CD14-positive monocyte (primary cell): ENCODE data around the gene VPS37B. TPM values are rescaled to one million over a fixed set of nuclear protein-coding genes. Genes with fewer than 3 reads are reported as not detected.

Source experiments
- DNase-seq, 3 donors: peaks; one replicate each; pipeline ENCODE4 v3.0.0-alpha.2; 2011 to 2022
- H2AFZ ChIP-seq: 2 replicates; pipeline ENCODE4 v1.6.0; 2012; ENCODE audit warnings: mild to moderate bottlenecking, low read depth, low read length, inconsistent platforms; ENCODE audit not compliant: insufficient read depth, poor library complexity, severe bottlenecking
- H3K27ac ChIP-seq, 2 donors: 1 replicate in 1 of 2; 2 replicates in 1 of 2; pipeline ENCODE4 v1.5.1; 2012 to 2013; ENCODE audit warnings: low read length in 2 of 2, control low read depth in 1 of 2, inconsistent platforms in 1 of 2, low read depth in 1 of 2, mild to moderate bottlenecking in 1 of 2
- H3K27me3 ChIP-seq, 2 donors: one replicate each; pipeline versions ENCODE4 v1.6.0 to v1.6.1; 2011 to 2013; ENCODE audit warnings: low read length in 2 of 2; ENCODE audit not compliant: control insufficient read depth in 2 of 2, insufficient read depth in 2 of 2
- H3K36me3 ChIP-seq, 2 donors: replicated peaks in 1 of 2; 1 replicate in 1 of 2; 2 replicates in 1 of 2; pipeline versions ENCODE4 v1.5.1 to v1.6.1; 2012 to 2013; ENCODE audit warnings: low read length in 2 of 2, control low read depth in 1 of 2, inconsistent platforms in 1 of 2, mild to moderate bottlenecking in 1 of 2; ENCODE audit not compliant: insufficient read depth in 2 of 2, control insufficient read depth in 1 of 2
- H3K4me1 ChIP-seq, 2 donors: 1 replicate in 1 of 2; 2 replicates in 1 of 2; pipeline versions ENCODE4 v1.5.1 to v1.6.1; 2012 to 2013; ENCODE audit warnings: low read length in 2 of 2, control low read depth in 1 of 2, inconsistent platforms in 1 of 2, mild to moderate bottlenecking in 1 of 2, moderate library complexity in 1 of 2; ENCODE audit not compliant: insufficient read depth in 2 of 2, control insufficient read depth in 1 of 2
- H3K4me2 ChIP-seq: replicated peaks from 2 replicates; pipeline ENCODE3; 2012; ENCODE audit warnings: low read length, moderate library complexity, mild to moderate bottlenecking; ENCODE audit not compliant: poor library complexity, severe bottlenecking; ENCODE audit errors: extremely low read depth
- H3K4me3 ChIP-seq, 3 experiments: fragments of 200-600 bp in 1 of 3; sonication (generic) in 1 of 3; replicated peaks in 1 of 3; 1 replicate in 2 of 3; 2 replicates in 1 of 3; pipeline ENCODE4 v1.5.1; 2011 to 2013; ENCODE audit warnings: low read length in 3 of 3, mild to moderate bottlenecking in 3 of 3, control low read depth in 2 of 3, low read depth in 2 of 3, inconsistent platforms in 1 of 3, moderate library complexity in 1 of 3
- H3K79me2 ChIP-seq: 2 replicates; pipeline ENCODE4 v1.6.0; 2012; ENCODE audit warnings: mild to moderate bottlenecking, control low read depth, inconsistent platforms, low read length, moderate library complexity; ENCODE audit not compliant: insufficient read depth
- H3K9ac ChIP-seq: 2 replicates; pipeline ENCODE4 v1.6.0; 2017; ENCODE audit warnings: low read length, mild to moderate bottlenecking; ENCODE audit not compliant: insufficient read depth, poor library complexity, severe bottlenecking
- H3K9me3 ChIP-seq, 2 donors: replicated peaks in 1 of 2; 1 replicate in 1 of 2; 2 replicates in 1 of 2; pipeline versions ENCODE4 v1.5.1 to v1.6.1; 2012 to 2013; ENCODE audit warnings: low read length in 2 of 2, control low read depth in 1 of 2; ENCODE audit not compliant: control insufficient read depth in 1 of 2, insufficient read depth in 1 of 2
- H4K20me1 ChIP-seq: 2 replicates; pipeline ENCODE4 v1.6.0; 2012; ENCODE audit warnings: mild to moderate bottlenecking, low read length, control low read depth, moderate library complexity; ENCODE audit not compliant: insufficient read depth
- H3K27ac Mint-ChIP-seq, 7 donors: one replicate each; pipeline ENCODE4 v1.8.0; 2020; ENCODE audit warnings: mild to moderate bottlenecking in 7 of 7, mixed read lengths in 7 of 7, moderate library complexity in 6 of 7, inconsistent platforms in 2 of 7
- H3K27me3 Mint-ChIP-seq, 3 donors: one replicate each; pipeline ENCODE4 v1.8.0; 2021 to 2022; ENCODE audit warnings: low read depth in 3 of 3, mild to moderate bottlenecking in 3 of 3, mixed read lengths in 3 of 3, moderate library complexity in 3 of 3, inconsistent platforms in 1 of 3
- H3K36me3 Mint-ChIP-seq, 2 donors: one replicate each; pipeline ENCODE4 v1.8.0; 2020; ENCODE audit warnings: mixed read lengths in 2 of 2, inconsistent platforms in 1 of 2, mild to moderate bottlenecking in 1 of 2
- H3K4me1 Mint-ChIP-seq: one replicate; pipeline ENCODE4 v1.8.0; 2020; ENCODE audit warnings: mild to moderate bottlenecking, mixed read lengths
- H3K4me3 Mint-ChIP-seq, 2 donors: one replicate each; pipeline ENCODE4 v1.8.0; 2020; ENCODE audit warnings: mild to moderate bottlenecking in 2 of 2, mixed read lengths in 2 of 2, moderate library complexity in 1 of 2
- H3K9me3 Mint-ChIP-seq, 7 donors: one replicate each; pipeline ENCODE4 v1.8.0; 2020 to 2022; ENCODE audit warnings: mixed read lengths in 7 of 7, mild to moderate bottlenecking in 6 of 7, moderate library complexity in 6 of 7, inconsistent platforms in 2 of 7
- CTCF ChIP-seq: fragments of 200-600 bp; IDR thresholded peaks from one replicate; pipeline ENCODE4 v1.8.0; 2022; ENCODE audit warnings: antibody characterized with exemption, mild to moderate bottlenecking
- WGBS: methylation state at CpG from one replicate; pipeline ENCODE4 v1.1.5; 2013; ENCODE audit warnings: missing lambda C conversion rate; ENCODE audit not compliant: insufficient coverage; 5-methylcytosine and 5-hydroxymethylcytosine counted together
- intact Hi-C, 2 donors: fragments of 100-400 bp; cut with micrococcal nuclease; formaldehyde crosslinking; loops; one replicate each; pipeline versions ENCODE4 v1.15.0 to v1.15.1; 2023
- polyA minus RNA-seq: library from RNA; depleted of rRNA, polyadenylated mRNA; stranded (reverse); fragments of >200 nt; gene quantifications from 2 replicates; pipeline ENCODE4 v1.2.3, GENCODE V29; 2012
- polyA plus RNA-seq, 3 donors: library from polyadenylated mRNA; depleted of rRNA in 1 of 3; unstranded in 2 of 3; stranded (reverse) in 1 of 3; fragments of 300-500 nt in 2 of 3; fragments of >200 nt in 1 of 3; fragmentation: Illumina TruSeq in 2 of 3; gene quantifications; 1 replicate in 2 of 3; 2 replicates in 1 of 3; pipeline ENCODE4 v1.2.3, GENCODE V29; 2012 to 2021
- total RNA-seq, 12 experiments: library from RNA in 1 of 12; stranded (reverse) in 1 of 12; fragments of 120-200 nt in 1 of 12; gene quantifications; one replicate each; pipeline ENCODE4 v1.2.4 and lab custom pipeline; 2013 to 2026; ENCODE audit warnings: mixed read lengths in 6 of 12, inconsistent platforms in 1 of 12

The VPS37B gene
- 20.5 TPM for total RNA-seq (2013)
- polyA plus RNA-seq (10 to 100 TPM; 12.3 to 34.3 (median 16.4) TPM), polyA minus RNA-seq (34.4 and 36.0 TPM in 2 replicates), total RNA-seq (lab: John Stamatoyannopoulos, UW) (40.2 to 149 (median 85.9) reads per million in 11 experiments)

DNA sequence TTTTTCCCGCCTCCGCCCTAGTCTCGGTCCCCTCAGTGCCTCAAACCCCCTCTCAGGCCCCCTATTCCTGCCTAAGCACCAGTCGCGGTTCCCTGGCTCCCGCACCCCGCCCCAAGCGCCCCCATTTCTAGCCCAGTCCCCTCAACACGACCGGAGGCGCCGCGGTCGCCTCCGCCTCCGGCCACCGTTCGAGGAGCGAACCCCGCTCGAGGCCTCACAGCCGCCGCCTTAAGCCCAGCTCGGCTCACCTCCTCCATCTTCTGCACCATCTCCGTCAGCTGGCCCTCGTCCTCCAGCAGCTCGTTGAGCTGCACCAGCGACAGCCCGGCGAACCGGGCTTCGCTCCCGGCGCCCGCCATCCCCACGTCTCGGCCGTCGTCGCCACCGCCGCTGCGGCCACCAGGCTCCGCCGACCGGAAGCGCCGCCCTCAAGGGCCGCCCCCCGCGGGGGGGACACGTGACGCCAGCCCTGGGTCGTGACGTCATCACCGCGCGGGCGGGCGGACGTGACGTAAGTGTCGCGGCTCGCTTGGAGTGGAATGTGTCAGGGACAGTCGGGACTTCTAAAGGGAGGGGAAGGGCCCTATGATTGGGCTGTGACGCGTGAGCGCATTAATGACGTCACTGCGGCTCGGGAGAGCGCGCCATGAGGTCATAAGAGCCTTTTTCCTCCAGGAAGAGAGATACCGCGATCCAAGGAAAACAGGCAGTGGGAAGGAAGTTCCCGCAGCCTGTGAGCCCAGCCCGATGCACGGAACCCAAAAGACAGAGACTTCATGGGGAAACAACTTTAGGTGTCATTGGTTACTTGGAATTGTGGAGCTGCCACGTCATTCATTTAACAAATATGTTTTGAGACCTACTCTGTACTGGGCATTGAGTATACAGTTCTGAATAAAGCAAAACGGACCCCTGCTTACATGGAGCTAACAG lies at the start of gene VPS37B:
Gene VPS37B (minus strand): TSS at position 421 of the 933 bp plus-strand sequence. CDS start 62 bp downstream, at position 359.
- H4K20me1 ChIP-seq: peaks cover 40% of the 10 kb centered on the region
- peak within 1 kb of the TSS; percentile 98 for H3K9ac ChIP-seq
- H3K4me1 ChIP-seq: peaks cover 59 to 64% of the 10 kb centered on the region in 2 donors
- Mint-ChIP-seq H3K9me3 (peaks cover 3 to 9% (median 6%) of the 10 kb centered on the region in 7 donors), H3K27ac (peak within 1 kb of the TSS; percentile 90 to 99 (median 96)), H3K27me3 (peaks cover 0 to 9% (median 6%) of the 10 kb centered on the region in 3 donors), H3K36me3 (peaks cover 8 to 11% of the 10 kb centered on the region in 2 donors), H3K4me1 (peaks cover 61% of the 10 kb centered on the region), H3K4me3 (peak within 1 kb of the TSS; percentile 96 to 97)
- peak within 1 kb of the TSS; percentile 92 for H3K4me2 ChIP-seq
- peaks cover 0 to 3% of the 10 kb centered on the region in 2 donors for H3K9me3 ChIP-seq
- H3K27me3 ChIP-seq: peaks cover 0 to 3% of the 10 kb centered on the region in 2 donors
- H3K36me3 ChIP-seq: no peaks in the 10 kb centered on the region
- H2AFZ ChIP-seq: peak within 1 kb of the TSS; percentile 72
- intact Hi-C loops: no loop called here
- 6% methylated on average over 74 of the region's 81 CpGs for WGBS
- peak within 1 kb of the TSS; percentile 82 to 99 for H3K27ac ChIP-seq
- peak within 1 kb of the TSS; percentile 89 to 99 (median 98) for H3K4me3 ChIP-seq
- TF ChIP-seq CTCF: no peak
- H3K79me2 ChIP-seq: peaks cover 47% of the 10 kb centered on the region
- DNase-seq: peak; percentile 83 to 96 (median 94)
